T follicular helper cell (primary cell): ENCODE measurements around the gene SIAH2.

Experiments
- DNase-seq: peaks from one replicate; pipeline ENCODE4 v3.0.0-alpha.2; 2020; ENCODE audit warnings: low read depth

Gene SIAH2

DNA sequence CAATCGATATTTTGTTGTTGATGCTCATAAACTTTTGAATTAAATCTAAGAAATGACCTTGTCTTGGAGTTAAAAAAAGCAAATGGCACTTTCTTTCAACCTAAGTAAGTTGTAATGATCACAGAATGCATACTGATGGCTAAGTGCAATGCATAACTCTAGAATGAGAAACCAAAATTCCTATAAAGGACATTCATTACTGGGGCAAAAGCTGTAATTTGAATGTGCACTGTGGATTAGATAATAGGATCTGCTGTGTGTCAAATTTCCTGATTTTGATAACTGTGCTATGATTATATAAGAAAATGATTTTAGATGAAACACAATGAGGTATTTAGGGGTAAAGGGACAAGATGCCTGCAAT is 14.3 kb downstream of the SIAH2 start:
- no peak for DNase-seq

GRCh38 chr3:150747886-150748683 is 14.9 kb downstream of the SIAH2 start:
- DNase-seq = no peak

DNA sequence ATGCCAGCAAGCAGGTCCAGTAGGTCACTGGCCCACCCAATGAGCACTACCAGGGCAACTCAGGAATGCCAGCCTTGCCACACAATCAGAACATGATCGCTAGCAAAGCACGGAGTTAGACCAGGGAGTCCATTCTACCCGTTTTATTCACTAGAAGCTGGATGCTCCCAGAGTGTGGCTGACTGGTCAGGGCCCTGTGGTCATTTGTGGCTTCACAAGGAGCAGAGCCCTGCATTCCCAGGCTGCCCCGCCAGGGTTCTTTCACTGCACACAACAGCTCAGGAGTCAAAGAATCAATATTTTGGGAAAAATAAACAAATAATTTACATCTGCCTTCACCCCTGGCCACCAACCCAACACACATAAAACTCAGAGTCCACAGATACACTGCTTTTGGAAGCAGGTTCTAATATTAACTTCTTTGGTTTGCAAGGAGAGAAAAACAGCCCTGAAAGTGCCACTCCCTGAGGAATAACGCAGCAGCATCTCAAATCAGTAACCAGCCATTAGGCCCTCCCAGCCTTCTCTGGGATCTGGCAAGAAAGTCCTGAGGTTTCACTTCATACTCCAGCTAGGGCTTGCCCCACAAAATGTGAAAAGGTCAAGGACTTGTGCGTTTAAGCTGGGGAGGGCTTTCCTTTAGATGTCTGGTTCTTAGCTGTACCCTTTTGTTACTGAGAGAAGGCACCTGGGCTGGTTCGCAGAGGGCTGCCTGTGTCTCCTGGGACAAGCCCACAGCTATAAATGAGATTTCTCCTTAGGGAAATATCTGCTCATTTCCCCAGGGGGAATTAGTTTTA is 16.0 kb downstream of the SIAH2 start:
- DNase-seq = no peak

DNA sequence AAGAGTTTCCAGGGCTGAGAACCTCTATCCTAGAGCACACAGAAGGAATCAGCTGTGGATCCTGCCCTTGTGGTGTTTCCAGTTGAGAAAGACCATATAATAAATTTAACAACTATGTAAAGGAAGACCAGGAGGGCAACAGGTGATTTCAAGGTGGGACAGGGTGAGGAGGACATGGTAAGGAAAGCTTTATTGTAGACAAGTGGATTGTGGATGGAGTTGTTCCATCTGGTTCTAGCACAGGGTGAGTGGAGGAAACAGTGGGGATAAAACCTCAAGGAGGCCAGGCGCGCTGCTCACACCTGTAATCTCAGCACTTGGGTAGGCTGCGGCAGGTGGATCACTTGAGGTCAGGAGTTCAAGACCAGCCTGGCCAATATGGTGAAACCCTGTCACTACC is 17.1 kb downstream of the SIAH2 start:
- no peak for DNase-seq

GRCh38 chr3:150744919-150745211 is 18.1 kb downstream of the SIAH2 start:
- DNase-seq = no peak

GRCh38 chr3:150744041-150744918 is 18.7 kb downstream of the SIAH2 start:
- DNase-seq = no peak

DNA sequence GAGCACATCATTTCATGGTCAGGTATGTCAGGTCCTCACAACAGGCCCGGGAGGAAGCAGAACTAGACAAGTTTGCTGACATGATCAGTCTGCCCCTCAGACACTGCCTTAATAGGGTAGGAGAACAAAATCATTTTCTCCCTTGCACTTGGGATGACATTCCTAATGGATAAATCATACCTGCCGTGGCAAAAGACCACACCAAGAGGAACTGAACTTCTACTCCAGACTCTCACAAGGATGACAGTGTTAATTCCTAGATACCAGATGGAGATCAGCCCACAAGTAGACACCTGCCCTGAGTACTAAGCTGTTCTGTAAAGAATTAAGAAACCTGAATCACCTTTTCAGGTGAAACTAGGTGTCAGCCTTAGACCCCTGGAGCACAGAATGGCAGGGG is 19.5 kb downstream of the SIAH2 start:
- DNase-seq = no peak

DNA sequence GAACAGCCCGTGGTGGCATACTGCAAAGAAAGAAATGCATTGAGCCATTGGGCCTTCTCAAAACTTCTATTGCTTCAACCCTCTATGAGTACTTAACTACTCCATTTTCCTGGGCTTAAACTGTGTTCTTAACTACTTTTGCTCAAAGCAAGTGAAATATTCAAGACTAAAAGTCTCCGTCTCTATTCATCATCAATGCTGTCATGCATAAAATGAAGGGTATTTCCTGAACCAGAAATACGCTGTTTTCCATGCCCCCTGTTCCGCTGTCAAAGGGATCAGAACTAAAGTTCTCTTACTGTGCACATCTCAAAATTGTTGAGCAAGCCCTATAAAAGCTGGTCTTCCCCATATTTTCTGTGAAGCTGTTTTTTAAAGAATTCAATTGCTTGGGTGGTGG is 20.3 kb downstream of the SIAH2 start:
- DNase-seq = no peak

DNA sequence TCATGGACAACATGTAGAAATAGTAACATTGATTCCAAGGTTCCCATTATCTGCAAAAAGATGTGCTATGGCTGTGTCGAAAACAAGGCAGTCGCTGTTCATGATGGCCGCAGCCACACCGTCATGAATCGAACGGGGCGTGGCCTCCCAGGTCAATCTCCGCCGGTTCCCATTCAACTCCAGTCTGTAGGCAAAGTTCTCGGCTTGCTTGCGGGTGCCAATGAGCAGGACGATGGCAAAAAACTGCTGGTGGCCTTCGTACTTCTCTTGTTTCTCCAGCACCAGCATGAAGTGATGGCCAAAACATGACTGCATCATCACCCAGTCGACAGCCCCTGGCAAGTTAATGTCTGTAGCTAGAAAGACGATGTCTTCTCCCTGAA is 20.8 kb downstream of the SIAH2 start:
- no peak for DNase-seq

DNA sequence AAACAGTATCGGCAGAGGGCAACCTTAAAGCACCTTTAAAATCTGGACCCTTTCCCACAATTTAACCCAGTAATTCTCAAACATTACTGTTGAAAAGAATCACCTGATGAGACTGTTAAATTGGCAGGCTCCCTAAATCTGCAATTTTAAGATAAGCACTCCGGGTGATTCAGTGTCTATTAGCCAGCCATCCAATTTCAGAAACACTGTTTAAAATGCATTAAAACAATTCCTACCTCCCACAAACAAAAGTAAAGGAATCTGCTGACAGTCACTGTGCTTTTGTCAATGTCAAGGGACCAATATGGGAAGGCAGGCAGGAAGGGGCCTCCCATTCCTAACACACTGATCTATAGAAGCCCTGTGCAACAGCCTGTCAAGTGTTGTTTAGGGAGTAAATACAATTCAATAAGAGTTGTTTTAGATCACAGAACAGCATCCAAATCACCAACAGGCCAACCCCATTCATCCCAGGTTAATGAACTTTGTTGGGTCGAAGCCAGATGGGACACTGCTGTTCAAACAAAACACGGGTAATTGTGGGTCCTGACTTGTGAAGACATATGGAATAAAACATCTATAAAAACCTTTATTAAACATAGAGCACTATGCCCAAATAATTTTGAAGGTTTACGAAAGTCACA is 21.4 kb downstream of the SIAH2 start:
- DNase-seq = no peak

GRCh38 chr3:150740733-150741496 is 22.1 kb downstream of the SIAH2 start:
- no peak for DNase-seq

GRCh38 chr3:150739877-150740645 is 22.9 kb downstream of the SIAH2 start:
- DNase-seq = no peak

DNA sequence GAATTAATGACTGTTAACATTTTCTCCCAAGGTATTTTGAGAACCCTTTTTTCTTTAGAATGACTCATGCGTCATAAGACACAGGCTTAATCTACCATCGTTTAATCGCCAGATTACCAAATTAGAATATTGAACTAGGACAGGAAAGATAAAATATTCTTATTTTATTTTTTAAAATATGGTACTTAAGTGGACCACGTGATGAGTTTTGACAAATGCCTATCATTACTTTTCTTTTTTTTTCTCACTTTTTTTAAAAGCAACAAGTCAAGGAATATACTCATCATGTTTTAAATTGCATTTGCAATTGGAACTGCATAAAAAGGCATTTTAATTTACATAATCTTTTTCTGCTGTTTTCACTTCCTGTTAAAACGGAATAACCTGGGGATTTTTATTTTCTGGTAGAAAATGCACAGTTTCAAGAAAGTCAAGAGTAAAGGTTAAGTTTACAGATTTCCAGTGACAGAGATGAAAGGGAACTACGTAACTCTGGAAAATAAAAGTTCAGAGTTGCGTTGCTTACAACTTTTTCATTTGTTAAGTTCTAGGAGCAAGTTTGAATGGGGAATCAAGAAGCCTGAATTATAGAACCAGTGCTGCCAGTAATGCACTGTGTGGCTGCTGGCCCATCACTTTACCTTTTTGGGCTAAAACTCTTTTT is 23.6 kb downstream of the SIAH2 start:
- DNase-seq = no peak

GRCh38 chr3:150738688-150739087 is 24.3 kb downstream of the SIAH2 start:
- DNase-seq = no peak

DNA sequence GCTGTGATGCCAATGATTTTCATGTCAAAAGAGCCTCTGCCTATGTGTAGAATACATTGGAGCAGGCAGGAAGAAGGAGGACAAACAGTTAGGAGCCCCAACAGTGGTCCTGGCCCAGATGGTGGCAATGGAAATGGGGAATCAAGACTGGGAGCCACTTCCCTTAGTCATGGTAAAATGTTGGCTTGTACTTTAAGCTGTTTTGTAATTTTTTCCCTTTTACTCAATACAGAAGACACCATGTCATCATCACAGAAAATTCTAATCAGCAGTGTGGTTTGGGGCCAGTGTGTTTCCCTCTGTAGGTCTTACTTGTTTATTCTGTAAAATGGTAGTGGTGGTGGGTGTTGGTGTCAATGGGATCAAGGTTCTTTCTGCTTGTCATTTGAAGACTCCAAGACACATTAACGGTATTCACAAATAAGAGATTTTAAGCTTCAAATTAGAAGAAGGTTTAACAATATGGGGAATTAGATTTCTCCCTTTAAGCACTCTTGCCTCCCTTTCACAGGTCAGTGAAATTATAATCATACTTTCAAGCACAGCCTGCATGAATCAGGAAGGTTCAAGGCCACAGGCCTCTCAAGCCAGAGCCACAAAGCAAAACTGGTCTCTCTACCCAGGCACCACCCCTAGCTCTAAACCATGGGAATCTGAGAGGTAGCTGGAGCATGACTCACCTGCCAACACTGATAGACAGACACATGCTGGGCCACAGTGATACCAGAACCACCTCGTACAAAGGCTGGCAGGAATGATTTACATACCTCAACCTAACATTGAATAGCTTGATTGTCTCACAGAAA is 24.9 kb downstream of the SIAH2 start:
- DNase-seq = no peak

DNA sequence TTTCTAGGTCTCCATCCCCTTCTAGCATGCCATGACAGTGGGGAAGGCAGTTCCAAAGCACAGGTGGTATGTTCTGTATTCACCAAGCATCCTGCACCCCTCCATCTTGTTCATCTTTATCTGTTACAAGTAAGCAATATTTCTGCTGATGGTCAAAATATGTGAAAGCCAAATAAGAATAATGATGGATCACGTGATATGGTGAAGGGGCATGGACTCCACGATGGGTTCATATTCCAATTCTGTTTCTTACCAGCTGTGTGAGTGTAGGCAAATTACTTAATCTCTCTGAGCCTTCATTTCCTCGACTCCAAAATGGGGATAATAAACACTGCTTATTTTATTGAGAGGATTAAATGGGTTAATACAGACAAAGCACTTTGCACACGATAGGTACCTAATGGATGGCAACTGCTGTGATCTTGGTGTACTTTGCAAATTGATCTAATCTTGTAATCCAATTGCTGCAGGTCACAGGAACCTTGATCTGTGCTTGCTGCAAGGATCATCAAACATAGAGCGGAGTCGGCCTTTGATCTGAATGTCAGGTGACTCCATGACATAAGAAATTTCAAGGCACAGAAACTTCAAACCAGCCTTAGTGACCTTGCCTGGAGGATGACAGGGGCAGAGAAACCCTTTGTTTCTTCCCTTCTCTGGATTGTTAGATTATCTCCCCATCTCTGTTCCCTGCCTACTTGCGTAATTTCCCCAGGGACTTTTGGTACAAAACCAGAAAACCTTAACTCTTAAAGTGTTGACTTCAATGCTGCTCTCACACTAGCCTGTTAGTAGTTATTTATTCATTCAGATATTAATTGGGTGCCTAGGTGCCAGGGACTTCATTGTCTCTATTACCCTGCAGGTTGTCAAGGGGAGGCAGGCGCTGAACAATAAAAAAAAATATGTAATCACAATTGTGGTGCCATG is 25.8 kb downstream of the SIAH2 start:
- DNase-seq = no peak

DNA sequence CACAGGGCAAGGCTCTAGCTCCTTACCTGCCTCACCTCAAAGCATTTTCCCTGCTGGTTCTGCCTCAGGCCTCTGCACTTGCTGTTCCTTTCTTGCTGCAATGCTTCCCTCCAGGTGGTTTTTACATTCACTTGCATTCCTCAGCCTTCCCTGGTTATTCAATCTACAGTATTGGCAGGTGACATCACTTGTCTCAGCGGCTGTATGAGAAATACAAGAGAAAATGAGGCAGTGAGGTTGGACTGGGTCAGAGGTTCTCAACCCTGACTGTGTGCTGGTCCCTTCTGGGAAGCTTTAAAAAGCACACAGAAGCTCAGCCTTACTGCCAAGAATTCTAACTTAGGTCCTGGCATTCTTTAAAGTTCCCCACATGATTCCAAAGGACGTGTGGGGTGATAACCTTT is 26.7 kb downstream of the SIAH2 start:
- no peak for DNase-seq

- DNase-seq = no peak
These were observed 28.2 kb downstream of the SIAH2 start for GRCh38 chr3:150734795-150735119.
